Neural progenitor cell (in vitro differentiated cells): ENCODE data around the gene MRPS6. TPM values are rescaled to one million over a fixed set of nuclear protein-coding genes. Genes with fewer than 3 reads are reported as not detected.

ENCODE experiments used
- DNase-seq: peaks from one replicate; pipeline ENCODE4 v3.0.0-alpha.2; 2016; ENCODE audit warnings: low spot score
- H2AFZ ChIP-seq: fragments of 200-600 bp; sonication (generic); replicated peaks from 2 replicates; pipeline ENCODE4 v1.6.1; 2016; ENCODE audit warnings: antibody characterized with exemption
- H3F3A ChIP-seq: fragments of 200-600 bp; sonication (generic); 2 replicates; pipeline ENCODE4 v1.6.1; 2016; ENCODE audit warnings: antibody characterized with exemption, low read depth
- H3K27ac ChIP-seq: fragments of 200-600 bp; sonication (generic); 2 replicates; pipeline ENCODE4 v1.5.1; 2016; ENCODE audit warnings: mild to moderate bottlenecking
- H3K27me3 ChIP-seq: fragments of 200-600 bp; sonication (generic); 2 replicates; pipeline ENCODE4 v1.6.1; 2016; ENCODE audit warnings: mild to moderate bottlenecking, moderate library complexity
- H3K36me3 ChIP-seq: fragments of 200-600 bp; sonication (generic); 2 replicates; pipeline ENCODE4 v1.5.1; 2016
- H3K4me1 ChIP-seq: fragments of 200-600 bp; sonication (generic); 2 replicates; pipeline ENCODE4 v1.6.1; 2016; ENCODE audit warnings: mixed run types
- H3K4me2 ChIP-seq: fragments of 200-600 bp; sonication (generic); 2 replicates; pipeline ENCODE4 v1.6.1; 2016
- H3K4me3 ChIP-seq: fragments of 200-600 bp; sonication (generic); 2 replicates; pipeline ENCODE4 v1.5.1; 2016
- H3K79me2 ChIP-seq: fragments of 200-600 bp; sonication (generic); 2 replicates; pipeline ENCODE4 v1.6.1; 2016; ENCODE audit warnings: low read depth
- H3K9ac ChIP-seq: fragments of 200-600 bp; sonication (generic); 2 replicates; pipeline ENCODE4 v1.6.1; 2016
- H3K9me3 ChIP-seq: fragments of 200-600 bp; sonication (generic); 2 replicates; pipeline ENCODE4 v1.5.1; 2016; ENCODE audit warnings: low read depth
- H4K20me1 ChIP-seq: fragments of 200-600 bp; sonication (generic); 2 replicates; pipeline ENCODE4 v1.6.1; 2016; ENCODE audit warnings: low read depth
- H3K27ac Mint-ChIP-seq: 3 replicates; pipeline ENCODE4 v1.8.0; 2021; ENCODE audit warnings: mixed read lengths
- H3K27me3 Mint-ChIP-seq: 2 replicates; pipeline ENCODE4 v1.8.0; 2022; ENCODE audit warnings: low read depth, mild to moderate bottlenecking, inconsistent platforms, moderate library complexity, mixed read lengths; ENCODE audit not compliant: insufficient read depth
- H3K36me3 Mint-ChIP-seq: 3 replicates; pipeline ENCODE4 v1.8.0; 2021; ENCODE audit warnings: mixed read lengths
- H3K4me1 Mint-ChIP-seq: 3 replicates; pipeline ENCODE4 v1.8.0; 2021; ENCODE audit warnings: mixed read lengths
- H3K4me3 Mint-ChIP-seq: 3 replicates; pipeline ENCODE4 v1.8.0; 2021; ENCODE audit warnings: mild to moderate bottlenecking, moderate library complexity, mixed read lengths
- H3K9me3 Mint-ChIP-seq: 3 replicates; pipeline ENCODE4 v1.8.0; 2020; ENCODE audit warnings: mixed read lengths
- CTCF ChIP-seq: fragments of 200-600 bp; sonication (generic); IDR thresholded peaks from 2 replicates; pipeline ENCODE4 v1.5.1; 2017; ENCODE audit warnings: antibody characterized with exemption, mild to moderate bottlenecking
- EZH2 ChIP-seq: fragments of 200-600 bp; sonication (generic); IDR thresholded peaks from 2 replicates; pipeline ENCODE4 v1.6.1; 2017; ENCODE audit warnings: antibody characterized with exemption, mild to moderate bottlenecking, moderate library complexity
- EZH2phosphoT487 ChIP-seq: fragments of 200-600 bp; sonication (generic); IDR thresholded peaks from 2 replicates; pipeline ENCODE4 v1.6.1; 2017; ENCODE audit warnings: antibody characterized with exemption
- total RNA-seq: library from RNA; depleted of rRNA; stranded (reverse); fragments of >200 nt; gene quantifications from 2 replicates; pipeline ENCODE4 v1.2.3, GENCODE V29; 2015; ENCODE audit warnings: low replicate concordance

Gene MRPS6
- total RNA-seq = 67.5 and 108 TPM in 2 replicates

- peaks cover 37% of the 10 kb centered on the region for H3K36me3 Mint-ChIP-seq
Measured at GRCh38 chr21:34073032-34073748, at the start of gene MRPS6, which contains the start of gene SLC5A3. Gene MRPS6, plus strand, starts transcription at chr21:34073578. Its CDS starts 123 bp downstream, at chr21:34073701. Gene SLC5A3, plus strand, starts transcription at chr21:34073578. Its CDS starts 21,621 bp downstream, at chr21:34095199.

GRCh38 chr21:34023691-34024373 lies 49.5 kb upstream of the MRPS6 start:
- Mint-ChIP-seq H3K36me3 (no peaks in the 10 kb centered on the region), H3K27ac (no peak overlapping the region), H3K27me3 (peaks cover 8% of the 10 kb centered on the region), H3K4me1 (no peaks in the 10 kb centered on the region), H3K9me3 (peaks cover 9% of the 10 kb centered on the region), H3K4me3 (no peak overlapping the region)
- H3K9ac ChIP-seq = no peak overlapping the region
- DNase-seq = no peak
- H3K79me2 ChIP-seq = no peaks in the 10 kb centered on the region
- H3K27ac ChIP-seq = no peak overlapping the region
- H4K20me1 ChIP-seq = no peaks in the 10 kb centered on the region
- H2AFZ ChIP-seq = no peak overlapping the region
- H3K4me2 ChIP-seq = no peak overlapping the region
- H3K9me3 ChIP-seq = no peaks in the 10 kb centered on the region
- no peaks in the 10 kb centered on the region for H3K27me3 ChIP-seq
- no peaks in the 10 kb centered on the region for H3K36me3 ChIP-seq
- H3K4me1 ChIP-seq = peaks cover 16% of the 10 kb centered on the region
- peaks cover 3% of the 10 kb centered on the region for H3F3A ChIP-seq
- no peak overlapping the region for H3K4me3 ChIP-seq
- TF ChIP-seq EZH2 = no peak
- TF ChIP-seq EZH2phosphoT487 = no peak
- TF ChIP-seq CTCF = no peak

More at GRCh38 chr21:34073032-34073748, at the start of gene MRPS6, which contains the start of gene SLC5A3:
- no peaks in the 10 kb centered on the region for H3K27me3 Mint-ChIP-seq
- Histone ChIP-seq H3K27me3 (peaks cover 16% of the 10 kb centered on the region), H3K9ac (peak within 1 kb of the TSS; percentile 74), H2AFZ (peak within 1 kb of the TSS; percentile 58), H3K36me3 (peaks cover 6% of the 10 kb centered on the region), H3K79me2 (peaks cover 43% of the 10 kb centered on the region), H3K27ac (peak within 1 kb of the TSS; percentile 94), H3K4me2 (peak within 1 kb of the TSS; percentile 85), H3K9me3 (no peaks in the 10 kb centered on the region), H4K20me1 (peaks cover 42% of the 10 kb centered on the region), H3K4me1 (peaks cover 37% of the 10 kb centered on the region), H3F3A (peaks cover 22% of the 10 kb centered on the region), H3K4me3 (peak within 1 kb of the TSS; percentile 96)
- peaks cover 38% of the 10 kb centered on the region for H3K4me1 Mint-ChIP-seq
- H3K9me3 Mint-ChIP-seq = no peaks in the 10 kb centered on the region
- H3K4me3 Mint-ChIP-seq = peak within 1 kb of the TSS; percentile 98
- DNase-seq = peak; percentile 97
- peak within 1 kb of the TSS; percentile 88 for H3K27ac Mint-ChIP-seq
- TF ChIP-seq EZH2 = no peak
- TF ChIP-seq CTCF = peak; percentile 41
- no peak for TF ChIP-seq EZH2phosphoT487

GRCh38 chr21:34024374-34024693 lies 49.0 kb upstream of the MRPS6 start:
- Mint-ChIP-seq H3K27me3 (peaks cover 4% of the 10 kb centered on the region), H3K4me3 (no peak overlapping the region), H3K9me3 (peaks cover 9% of the 10 kb centered on the region), H3K36me3 (no peaks in the 10 kb centered on the region), H3K4me1 (no peaks in the 10 kb centered on the region), H3K27ac (no peak overlapping the region)
- Histone ChIP-seq H3K27ac (no peak overlapping the region), H3F3A (peaks cover 3% of the 10 kb centered on the region), H3K36me3 (no peaks in the 10 kb centered on the region), H3K9ac (no peak overlapping the region), H3K79me2 (no peaks in the 10 kb centered on the region), H4K20me1 (no peaks in the 10 kb centered on the region), H3K4me1 (peaks cover 16% of the 10 kb centered on the region), H3K9me3 (no peaks in the 10 kb centered on the region), H3K4me2 (no peak overlapping the region), H3K27me3 (no peaks in the 10 kb centered on the region), H2AFZ (no peak overlapping the region), H3K4me3 (no peak overlapping the region)
- no peak for DNase-seq
- TF ChIP-seq CTCF (no peak), EZH2phosphoT487 (no peak), EZH2 (no peak)
